ENCODE measurements around the gene CCDC146.

GRCh38 chr7:77288676-77289320 is 166.4 kb downstream of the CCDC146 start:
- TF ChIP-seq GATA2 (IDR thresholded peaks at IDR 0.05; ENCODE audit: low read depth, low read length) = no peak
- no peak for TF ChIP-seq GATA3 (IDR thresholded peaks at IDR 0.05; ENCODE audit: low read depth, low read length)

Measured in SH-SY5Y (cell line).